Measurements from ENCODE around the gene ABCC3. TPM values are rescaled to one million over a fixed set of nuclear protein-coding genes. Genes with fewer than 3 reads are reported as not detected.
"Not testable (repeated sequence)": the region's sequence is repeated elsewhere in the genome, so short reads cannot be mapped to it uniquely, and the experiment has no call there.

ABCC3 gene
- total RNA-seq, 6 experiments from 2014 or later = 18.4 to 23.6 (median 21.3) TPM

DNA sequence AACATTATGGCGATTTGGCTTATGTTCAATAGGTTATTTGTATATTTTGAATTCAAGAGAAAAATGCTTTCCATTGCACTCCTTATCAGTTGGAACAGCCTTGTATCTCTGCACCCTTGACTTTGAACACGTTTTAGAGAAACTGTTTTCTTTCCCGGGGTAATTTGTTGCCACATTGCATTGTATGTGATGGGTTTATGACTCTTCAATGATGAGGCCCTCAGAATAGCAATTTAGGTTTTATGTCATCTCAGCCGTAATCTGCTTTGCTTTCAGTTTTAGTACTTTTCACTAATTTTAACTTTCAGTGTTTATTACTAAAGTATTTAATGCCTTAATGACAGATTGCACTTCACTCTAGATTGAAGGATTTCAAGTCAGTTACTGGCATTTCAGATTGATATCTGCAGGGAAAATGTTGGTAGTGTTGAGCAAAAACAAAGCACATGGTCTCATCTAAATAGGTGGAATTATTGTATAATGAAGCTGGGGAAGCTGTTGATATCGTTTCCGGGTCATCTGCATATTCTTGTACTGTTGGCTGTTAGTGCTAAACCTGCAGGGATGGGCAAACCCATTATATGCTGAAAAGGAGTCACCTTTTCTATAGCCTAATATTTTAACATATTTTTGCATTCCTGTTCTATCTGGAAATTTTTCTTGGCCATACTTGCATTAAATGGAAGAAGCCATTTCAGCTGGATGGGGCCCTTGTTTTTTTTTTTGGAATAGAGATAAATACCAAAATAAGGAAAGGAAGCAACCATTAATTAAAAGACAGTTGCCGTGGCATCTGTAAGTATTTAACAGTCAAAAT, 86.7 kb downstream of the ABCC3 start:
- Mint-ChIP-seq H3K4me1 (ENCODE audit: low read depth) (peaks cover 28% of the 10 kb centered on the region), H3K36me3 (ENCODE audit: low read depth) (peaks cover 16% of the 10 kb centered on the region)
- DNase-seq = no peak

DNA sequence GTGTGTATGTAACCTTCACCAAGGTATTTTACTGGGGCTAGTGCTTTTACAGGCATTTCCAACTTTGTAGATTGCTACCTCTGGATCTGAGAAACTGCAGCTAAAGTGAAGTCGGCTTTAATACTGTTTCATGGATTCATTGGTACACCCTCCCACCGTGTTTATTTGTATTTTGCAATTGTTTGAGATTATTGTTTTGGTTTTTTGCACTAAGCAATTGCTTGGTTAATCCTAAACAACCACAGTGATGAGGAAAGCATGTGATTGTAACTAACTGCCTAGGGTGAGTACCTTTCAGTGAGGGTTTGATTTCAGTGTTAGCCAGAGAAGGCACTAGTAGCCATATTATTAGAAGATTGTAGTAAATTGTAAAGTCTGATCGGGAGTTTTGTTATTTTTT, 88.1 kb downstream of the ABCC3 start:
- Mint-ChIP-seq H3K27me3 (ENCODE audit: insufficient read depth) (peaks cover 5% of the 10 kb centered on the region; the same call in 1 of the 2 replicates), H3K9me3 (no peaks in the 10 kb centered on the region), H3K4me1 (ENCODE audit: low read depth) (peaks cover 36% of the 10 kb centered on the region), H3K36me3 (ENCODE audit: low read depth) (peaks cover 21% of the 10 kb centered on the region), H3K27ac (0 out of 2 replicates have a peak overlapping the region, but pooled peaks have one; percentile 8), H3K4me3 (peak overlapping the region; percentile 54)
- TF ChIP-seq, protein P1, sequence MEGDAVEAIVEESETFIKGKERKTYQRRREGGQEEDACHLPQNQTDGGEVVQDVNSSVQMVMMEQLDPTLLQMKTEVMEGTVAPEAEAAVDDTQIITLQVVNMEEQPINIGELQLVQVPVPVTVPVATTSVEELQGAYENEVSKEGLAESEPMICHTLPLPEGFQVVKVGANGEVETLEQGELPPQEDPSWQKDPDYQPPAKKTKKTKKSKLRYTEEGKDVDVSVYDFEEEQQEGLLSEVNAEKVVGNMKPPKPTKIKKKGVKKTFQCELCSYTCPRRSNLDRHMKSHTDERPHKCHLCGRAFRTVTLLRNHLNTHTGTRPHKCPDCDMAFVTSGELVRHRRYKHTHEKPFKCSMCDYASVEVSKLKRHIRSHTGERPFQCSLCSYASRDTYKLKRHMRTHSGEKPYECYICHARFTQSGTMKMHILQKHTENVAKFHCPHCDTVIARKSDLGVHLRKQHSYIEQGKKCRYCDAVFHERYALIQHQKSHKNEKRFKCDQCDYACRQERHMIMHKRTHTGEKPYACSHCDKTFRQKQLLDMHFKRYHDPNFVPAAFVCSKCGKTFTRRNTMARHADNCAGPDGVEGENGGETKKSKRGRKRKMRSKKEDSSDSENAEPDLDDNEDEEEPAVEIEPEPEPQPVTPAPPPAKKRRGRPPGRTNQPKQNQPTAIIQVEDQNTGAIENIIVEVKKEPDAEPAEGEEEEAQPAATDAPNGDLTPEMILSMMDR (IDR thresholded peaks at IDR 0.05) = no peak
- no peak for DNase-seq

More for the DNA sequence above, 86.7 kb downstream of the ABCC3 start:
- Mint-ChIP-seq H3K27ac (peak overlapping the region; percentile 99), H3K27me3 (ENCODE audit: insufficient read depth) (peaks cover 5% of the 10 kb centered on the region; the same call in 1 of the 2 replicates), H3K4me3 (peak overlapping the region; percentile 97), H3K9me3 (no peaks in the 10 kb centered on the region)
- TF ChIP-seq, protein P1 (IDR thresholded peaks at IDR 0.05) = no peak

DNA sequence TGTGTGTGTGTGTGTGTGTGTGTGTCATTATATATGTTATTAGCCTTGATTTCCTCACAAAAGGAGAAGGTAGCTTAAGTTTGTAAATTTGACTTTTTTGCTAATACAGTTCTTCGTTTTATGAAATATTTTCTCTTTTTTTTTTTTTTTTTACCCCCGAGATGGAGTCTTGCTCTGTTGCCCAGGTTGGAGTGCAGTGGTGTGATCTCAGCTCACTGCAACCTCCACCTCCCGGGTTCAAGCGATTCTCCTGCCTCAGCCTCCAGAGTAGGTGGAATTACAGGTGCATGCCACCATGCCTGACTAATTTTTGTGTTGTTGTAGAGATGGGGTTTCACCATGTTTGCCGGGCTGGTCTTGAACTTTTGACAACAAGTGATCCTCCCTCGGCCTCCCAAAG, 89.9 kb downstream of the ABCC3 start:
- not testable (repeated sequence) for DNase-seq; H3K4me3 Mint-ChIP-seq; H3K9me3 Mint-ChIP-seq; H3K27me3 Mint-ChIP-seq (ENCODE audit: insufficient read depth); H3K27ac Mint-ChIP-seq
- Mint-ChIP-seq H3K4me1 (ENCODE audit: low read depth) (peaks cover 37% of the 10 kb centered on the region), H3K36me3 (ENCODE audit: low read depth) (peaks cover 21% of the 10 kb centered on the region)

DNA sequence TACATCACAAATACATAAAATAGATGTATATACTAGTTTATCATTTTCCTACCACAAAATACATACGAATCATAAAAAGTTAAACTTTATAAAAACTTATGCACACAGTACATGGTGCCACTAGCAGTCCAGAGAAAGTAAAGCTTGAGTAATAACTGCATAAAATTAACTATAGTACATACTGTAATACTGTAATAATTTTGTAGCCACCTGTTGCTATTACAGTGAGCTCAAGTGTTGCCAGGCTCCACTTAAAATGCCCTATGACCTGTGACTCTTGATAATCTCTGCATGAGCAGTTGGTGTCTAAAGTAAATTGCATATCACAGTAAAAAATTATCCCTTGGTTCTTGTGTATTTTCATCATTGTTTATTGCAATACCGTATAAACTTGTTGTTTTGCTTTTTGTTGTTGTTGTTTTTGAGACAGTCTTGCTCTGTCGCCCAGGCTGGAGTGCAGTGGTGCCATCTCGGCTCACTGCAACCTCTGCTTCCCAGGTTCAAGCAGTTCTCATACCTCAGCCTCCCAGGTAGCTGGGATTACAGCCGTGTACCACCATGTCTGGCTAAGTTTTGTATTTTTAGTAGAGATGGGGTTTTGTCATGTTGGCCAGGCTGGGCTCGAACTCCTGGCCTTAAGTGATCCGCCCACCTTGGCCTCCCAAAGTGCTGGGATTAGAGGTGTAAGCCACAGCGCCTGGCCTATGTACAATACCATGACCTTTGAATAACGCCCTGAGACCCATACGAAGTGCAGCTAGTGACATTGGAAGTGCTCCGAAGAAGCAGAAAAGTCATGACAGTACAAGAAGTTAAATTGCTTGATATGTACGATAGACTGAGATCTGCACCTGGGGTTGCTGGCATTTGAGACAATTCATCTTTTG, 91.3 kb downstream of the ABCC3 start:
- H3K27me3 Mint-ChIP-seq (ENCODE audit: insufficient read depth) = peaks cover 5% of the 10 kb centered on the region; the same call in 1 of the 2 replicates
- no peak overlapping the region for H3K4me3 Mint-ChIP-seq
- peaks cover 35% of the 10 kb centered on the region for H3K4me1 Mint-ChIP-seq (ENCODE audit: low read depth)
- no peak overlapping the region for H3K27ac Mint-ChIP-seq
- TF ChIP-seq, protein P1 (IDR thresholded peaks at IDR 0.05) = no peak
- DNase-seq = no peak
- no peaks in the 10 kb centered on the region for H3K9me3 Mint-ChIP-seq
- peaks cover 9% of the 10 kb centered on the region for H3K36me3 Mint-ChIP-seq (ENCODE audit: low read depth)

DNA sequence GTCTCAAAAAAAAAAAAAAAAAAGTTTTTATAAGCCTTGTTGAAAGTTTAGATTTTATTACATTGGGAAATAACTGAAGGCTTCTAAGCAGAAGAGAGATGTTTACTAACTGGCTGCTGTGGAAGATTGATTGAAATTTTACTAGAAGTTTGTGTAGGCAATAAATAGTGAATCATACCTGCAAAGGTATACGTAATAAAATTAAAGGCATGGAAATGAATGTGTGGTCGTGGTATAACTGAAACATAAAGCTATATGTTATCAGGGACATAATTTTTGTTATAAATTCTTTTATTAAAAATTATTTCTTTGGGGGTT, 93.4 kb downstream of the ABCC3 start:
- Mint-ChIP-seq H3K4me3 (no peak overlapping the region), H3K27me3 (ENCODE audit: insufficient read depth) (no peaks in the 10 kb centered on the region), H3K9me3 (no peaks in the 10 kb centered on the region), H3K4me1 (ENCODE audit: low read depth) (peaks cover 30% of the 10 kb centered on the region), H3K27ac (no peak overlapping the region), H3K36me3 (ENCODE audit: low read depth) (peaks cover 5% of the 10 kb centered on the region)
- no peak for DNase-seq
- TF ChIP-seq, protein P1 (IDR thresholded peaks at IDR 0.05) = no peak

Data from HFFc6 (cell line).